ENCODE measurements around the gene CDT1. TPM values are rescaled to one million over a fixed set of nuclear protein-coding genes. Genes with fewer than 3 reads are reported as not detected.
A peak's percentile ranks its signal among the peaks of the same experiment; 100 is the strongest.

The CDT1 gene
- total RNA-seq, 1 experiment from 2014 or later = 39.9 TPM

- intact Hi-C loops (cut with micrococcal nuclease; ENCODE audit: unreplicated experiment) (no loop called here), in situ Hi-C loops (cut with HindIII; ENCODE audit: low pct_unique_long_range_greater_than_20kb, low sequenced_read_pairs) (no loop called here)
- Histone ChIP-seq H3K4me3 (ENCODE audit: low read depth in 2 of 2, low read length in 2 of 2) (no peak overlapping the region; a peak in 1 of 4 replicates), H3K4me1 (ENCODE audit: control insufficient read depth, insufficient read depth, low read length) (peaks cover 74% of the 10 kb centered on the region), H3K27me3 (ENCODE audit: control insufficient read depth, insufficient read depth, low read length) (no peaks in the 10 kb centered on the region), H3K9me3 (ENCODE audit: control insufficient read depth, insufficient read depth, low read depth, low read length) (no peaks in the 10 kb centered on the region), H3K36me3 (ENCODE audit: control insufficient read depth, insufficient read depth, low read length) (no peaks in the 10 kb centered on the region), H3K27ac (ENCODE audit: low read length) (peak overlapping the region; percentile 74)
- BruUV-seq (replicated peaks) = no TSS peak
- DNase-seq (ENCODE audit: low read depth, low spot score) = no peak
- peak; percentile 30 for ATAC-seq
- TF ChIP-seq SIN3A (IDR thresholded peaks at IDR 0.05; ENCODE audit: borderline replicate concordance, insufficient read depth, low read depth, low read length) = 0 out of 2 replicates have a peak, but pooled peaks have one; percentile 27
- no peak for TF ChIP-seq POLR2AphosphoS5 (IDR thresholded peaks at IDR 0.05; ENCODE audit: low read depth, low read length)
- TF ChIP-seq REST (IDR thresholded peaks at IDR 0.05; ENCODE audit: insufficient read depth in 1 of 2, low read depth in 2 of 2, low read length in 1 of 2) = no peak
- POLR2A ChIA-PET = no interaction called here
- CTCF ChIA-PET = interaction anchor here (0.6 to 1.4 kb wide), 3 partner anchors 11 to 36 kb away, joined by 3 to 8 read pairs (median 4); no protein-coding TSS in a partner anchor
Measured at GRCh38 chr16:88772871-88773811, 30.4 kb upstream of the CDT1 start.

DNA sequence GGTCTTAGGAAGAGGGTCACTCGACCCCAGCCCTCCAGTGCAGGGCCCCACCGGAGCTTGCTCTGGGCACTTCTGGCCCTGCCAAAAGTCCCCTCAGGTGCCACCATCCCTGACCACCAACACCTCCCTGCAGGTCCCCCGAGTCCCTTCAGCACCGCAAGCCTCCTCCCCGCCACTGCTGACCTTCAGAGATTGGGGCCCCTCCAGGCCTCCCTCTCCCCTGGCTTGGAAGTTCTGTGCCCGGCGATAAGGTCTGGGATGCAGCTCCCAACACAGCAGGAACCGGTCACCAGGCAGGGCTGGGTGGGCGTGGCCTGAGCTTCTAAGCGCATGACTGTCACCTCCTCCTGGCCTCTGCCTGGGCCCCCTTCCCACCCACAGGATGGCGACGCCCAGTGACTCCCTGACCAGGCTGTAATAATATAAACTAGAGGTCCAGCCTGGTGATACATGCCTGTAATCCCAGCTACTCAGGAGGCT lies 29.7 kb upstream of the CDT1 start:
- DNase-seq (ENCODE audit: low read depth, low spot score) (no peak), ATAC-seq (peak; percentile 44)
- 0 out of 2 replicates have a peak, but pooled peaks have one; percentile 19 for TF ChIP-seq SIN3A (IDR thresholded peaks at IDR 0.05; ENCODE audit: borderline replicate concordance, insufficient read depth, low read depth, low read length)
- no peak for TF ChIP-seq TCF7L2 (IDR thresholded peaks at IDR 0.05; ENCODE audit: low read depth, low read length)
- Histone ChIP-seq H3K36me3 (ENCODE audit: control insufficient read depth, insufficient read depth, low read length) (no peaks in the 10 kb centered on the region), H3K4me1 (ENCODE audit: control insufficient read depth, insufficient read depth, low read length) (peaks cover 70% of the 10 kb centered on the region), H3K4me3 (ENCODE audit: low read depth in 2 of 2, low read length in 2 of 2) (no peak overlapping the region; a peak in 1 of 4 replicates), H3K9me3 (ENCODE audit: control insufficient read depth, insufficient read depth, low read depth, low read length) (no peaks in the 10 kb centered on the region), H3K27ac (ENCODE audit: low read length) (peak overlapping the region; percentile 68; the same call in 1 of the 2 replicates), H3K27me3 (ENCODE audit: control insufficient read depth, insufficient read depth, low read length) (no peaks in the 10 kb centered on the region)
- in situ Hi-C loops (cut with HindIII; ENCODE audit: low pct_unique_long_range_greater_than_20kb, low sequenced_read_pairs) (no loop called here), intact Hi-C loops (cut with micrococcal nuclease; ENCODE audit: unreplicated experiment) (no loop called here)
- CTCF ChIA-PET = interaction anchor here (0.7 to 1.4 kb wide), 3 partner anchors 11 to 36 kb away, joined by 3 to 8 read pairs (median 4); no protein-coding TSS in a partner anchor
- POLR2A ChIA-PET = no interaction called here
- no TSS peak for BruUV-seq (replicated peaks)

DNA sequence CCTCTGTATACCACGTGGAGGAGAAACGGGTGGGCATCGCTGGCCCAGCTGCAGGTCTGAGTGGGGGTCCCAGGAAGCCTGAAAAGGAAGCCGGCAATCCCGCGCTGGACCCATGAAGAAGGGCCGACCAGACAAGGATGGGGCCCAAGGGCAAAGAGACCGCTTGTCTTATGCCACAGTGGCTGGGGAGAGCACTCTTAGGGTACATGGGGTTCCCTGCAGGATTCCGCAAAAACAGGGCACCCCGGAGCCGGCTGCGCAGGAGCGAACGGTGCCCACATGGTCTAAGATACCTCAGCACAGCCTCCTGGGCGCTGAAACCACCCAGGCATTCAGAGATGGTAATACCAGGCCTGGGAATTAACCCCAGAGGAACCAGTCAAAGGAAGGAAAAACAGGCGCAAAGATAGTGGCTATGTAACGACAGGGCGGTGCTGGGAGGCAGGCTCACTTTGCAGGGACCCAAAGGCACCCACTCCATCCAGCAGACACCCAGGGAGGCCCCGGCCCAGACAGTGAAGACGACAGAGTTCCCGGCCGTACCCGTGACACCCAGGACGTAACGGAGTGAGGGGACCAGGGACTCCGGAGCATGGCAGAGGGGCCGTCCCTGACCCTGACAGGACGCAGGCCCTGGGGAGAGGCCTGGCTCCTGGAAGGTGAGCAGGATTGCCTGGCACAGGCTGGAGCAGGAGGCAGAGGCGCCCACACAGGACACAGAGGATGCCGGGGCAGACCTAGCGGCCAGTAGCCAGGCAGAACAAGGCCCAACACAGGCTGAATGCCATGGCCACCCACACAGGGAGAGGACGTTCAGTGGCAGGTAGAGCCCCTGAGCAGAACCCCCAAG lies 28.8 kb upstream of the CDT1 start:
- H3K27me3 ChIP-seq (ENCODE audit: control insufficient read depth, insufficient read depth, low read length) = no peaks in the 10 kb centered on the region
- H3K4me3 ChIP-seq (ENCODE audit: low read depth in 2 of 2, low read length in 2 of 2) = no peak overlapping the region
- peaks cover 66% of the 10 kb centered on the region for H3K4me1 ChIP-seq (ENCODE audit: control insufficient read depth, insufficient read depth, low read length)
- in situ Hi-C loops (cut with HindIII; ENCODE audit: low pct_unique_long_range_greater_than_20kb, low sequenced_read_pairs) = no loop called here
- ChIA-PET POLR2A (no interaction called here), CTCF (interaction anchor here (0.7 to 1.4 kb wide), 4 partner anchors 10 to 37 kb away, joined by 4 to 8 read pairs (median 6); partner anchors contain the start of gene PIEZO1)
- BruUV-seq (replicated peaks) = no TSS peak
- no peaks in the 10 kb centered on the region for H3K36me3 ChIP-seq (ENCODE audit: control insufficient read depth, insufficient read depth, low read length)
- H3K27ac ChIP-seq (ENCODE audit: low read length) = peak overlapping the region; percentile 68; the same call in 1 of the 2 replicates
- TF ChIP-seq TCF7L2 (IDR thresholded peaks at IDR 0.05; ENCODE audit: low read depth, low read length) (no peak), REST (IDR thresholded peaks at IDR 0.05; ENCODE audit: insufficient read depth in 1 of 2, low read depth in 2 of 2, low read length in 1 of 2) (no peak), POLR2AphosphoS5 (IDR thresholded peaks at IDR 0.05; ENCODE audit: low read depth, low read length) (no peak), CTCF (IDR thresholded peaks at IDR 0.05) (no peak), SIN3A (IDR thresholded peaks at IDR 0.05; ENCODE audit: borderline replicate concordance, insufficient read depth, low read depth, low read length) (no peak)
- no peak for DNase-seq (ENCODE audit: low read depth, low spot score)
- intact Hi-C loops (cut with micrococcal nuclease; ENCODE audit: unreplicated experiment) = no loop called here
- no peak for ATAC-seq
- no peaks in the 10 kb centered on the region for H3K9me3 ChIP-seq (ENCODE audit: control insufficient read depth, insufficient read depth, low read depth, low read length)
